Loucy (cell line): ENCODE measurements around the gene VMP1.

Experiments
- H2AFZ ChIP-seq: fragments of 200-600 bp; sonication (generic); 2 replicates; pipeline ENCODE4 v1.6.0; 2016; ENCODE audit warnings: antibody characterized with exemption, mild to moderate bottlenecking, low read length, moderate library complexity
- H3F3A ChIP-seq: fragments of 200-600 bp; 2 replicates; pipeline ENCODE4 v1.6.0; 2016; ENCODE audit warnings: antibody characterized with exemption, low read depth, mild to moderate bottlenecking
- H3K27me3 ChIP-seq: fragments of 200-600 bp; sonication (generic); 2 replicates; pipeline ENCODE4 v1.6.1; 2014; ENCODE audit warnings: low read length, mild to moderate bottlenecking; ENCODE audit not compliant: insufficient read depth, poor library complexity, severe bottlenecking
- H3K36me3 ChIP-seq: fragments of 200-600 bp; sonication (generic); 2 replicates; pipeline ENCODE4 v1.6.1; 2016; ENCODE audit warnings: low read length; ENCODE audit not compliant: insufficient read depth
- H3K4me1 ChIP-seq: fragments of 200-600 bp; sonication (generic); 2 replicates; pipeline ENCODE4 v1.5.1; 2014; ENCODE audit warnings: low read length, mild to moderate bottlenecking; ENCODE audit not compliant: insufficient read depth, poor library complexity, severe bottlenecking
- H3K4me2 ChIP-seq: fragments of 200-600 bp; sonication (generic); 2 replicates; pipeline ENCODE4 v1.6.0; 2014; ENCODE audit warnings: antibody characterized with exemption, low read length, low read depth, mild to moderate bottlenecking; ENCODE audit not compliant: poor library complexity, severe bottlenecking
- H3K4me3 ChIP-seq: fragments of 200-600 bp; sonication (generic); 2 replicates; pipeline ENCODE4 v1.5.1; 2014; ENCODE audit warnings: low read length, mild to moderate bottlenecking, mixed read lengths; ENCODE audit not compliant: poor library complexity, severe bottlenecking
- H3K79me2 ChIP-seq: fragments of 200-600 bp; sonication (generic); 2 replicates; pipeline ENCODE4 v1.6.1; 2014; ENCODE audit warnings: low read length; ENCODE audit not compliant: insufficient read depth
- H3K9ac ChIP-seq: fragments of 200-600 bp; sonication (generic); 2 replicates; pipeline ENCODE4 v1.6.0; 2014; ENCODE audit warnings: mild to moderate bottlenecking, low read depth, low read length, moderate library complexity; ENCODE audit not compliant: poor library complexity, severe bottlenecking
- H3K9me2 ChIP-seq: fragments of 200-600 bp; sonication (generic); replicated peaks from 2 replicates; pipeline ENCODE4 v1.6.1; 2016; ENCODE audit warnings: low read depth, low read length, mixed read lengths
- H3K9me3 ChIP-seq: fragments of 200-600 bp; sonication (generic); 2 replicates; pipeline ENCODE4 v1.6.1; 2014; ENCODE audit warnings: mild to moderate bottlenecking, antibody characterized with exemption, low read length, low read depth; ENCODE audit not compliant: insufficient read depth
- H4K20me1 ChIP-seq: fragments of 200-600 bp; sonication (generic); 2 replicates; pipeline ENCODE4 v1.6.0; 2014; ENCODE audit warnings: antibody characterized with exemption, low read length, mild to moderate bottlenecking; ENCODE audit not compliant: insufficient read depth, poor library complexity, severe bottlenecking
- CTCF ChIP-seq: fragments of 200-600 bp; sonication (generic); conservative IDR thresholded peaks from 2 replicates; pipeline ENCODE4 v1.5.1; 2014; ENCODE audit warnings: mild to moderate bottlenecking, antibody characterized with exemption, low read length
- EZH2phosphoT487 ChIP-seq: fragments of 200-600 bp; IDR thresholded peaks from 2 replicates; pipeline ENCODE4 v1.6.1; 2018; ENCODE audit warnings: antibody characterized with exemption, mild to moderate bottlenecking, moderate library complexity, borderline replicate concordance

The VMP1 gene

GRCh38 chr17:59771093-59771492, 63.6 kb downstream of the VMP1 start:
- Histone ChIP-seq H3K4me1 (no peaks in the 10 kb centered on the region), H3K9ac (no peak overlapping the region), H3K9me2 (no peaks in the 10 kb centered on the region), H2AFZ (no peak overlapping the region), H3K4me3 (no peak overlapping the region), H3K9me3 (no peaks in the 10 kb centered on the region), H3F3A (no peaks in the 10 kb centered on the region), H4K20me1 (no peaks in the 10 kb centered on the region), H3K36me3 (peaks cover 25% of the 10 kb centered on the region; the same call in 1 of the 2 replicates), H3K4me2 (no peak overlapping the region), H3K79me2 (no peaks in the 10 kb centered on the region), H3K27me3 (no peaks in the 10 kb centered on the region)
- TF ChIP-seq EZH2phosphoT487 (no peak), CTCF (no peak)

- H3K9ac ChIP-seq: no peak overlapping the region
- no peak overlapping the region for H3K4me3 ChIP-seq
- no peak for TF ChIP-seq CTCF
- no peak for TF ChIP-seq EZH2phosphoT487
- H3K79me2 ChIP-seq: no peaks in the 10 kb centered on the region
- H4K20me1 ChIP-seq: no peaks in the 10 kb centered on the region
- no peaks in the 10 kb centered on the region for H3K27me3 ChIP-seq
- H3K9me2 ChIP-seq: no peaks in the 10 kb centered on the region
- H2AFZ ChIP-seq: no peak overlapping the region
- no peaks in the 10 kb centered on the region for H3K4me1 ChIP-seq
- no peaks in the 10 kb centered on the region for H3F3A ChIP-seq
- peaks cover 40% of the 10 kb centered on the region for H3K36me3 ChIP-seq
- H3K9me3 ChIP-seq: peaks cover 4% of the 10 kb centered on the region; the same call in 1 of the 2 replicates
- no peak overlapping the region for H3K4me2 ChIP-seq
Observed at GRCh38 chr17:59775786-59776350, 68.4 kb downstream of the VMP1 start.

- Histone ChIP-seq H3K9me2 (no peaks in the 10 kb centered on the region), H2AFZ (no peak overlapping the region), H3K79me2 (no peaks in the 10 kb centered on the region), H3K36me3 (peaks cover 40% of the 10 kb centered on the region), H3K9me3 (peaks cover 4% of the 10 kb centered on the region; the same call in 1 of the 2 replicates), H3K9ac (no peak overlapping the region), H3K27me3 (no peaks in the 10 kb centered on the region), H4K20me1 (no peaks in the 10 kb centered on the region), H3F3A (no peaks in the 10 kb centered on the region), H3K4me2 (no peak overlapping the region), H3K4me1 (no peaks in the 10 kb centered on the region), H3K4me3 (no peak overlapping the region)
- TF ChIP-seq CTCF (no peak), EZH2phosphoT487 (no peak)
Observed at GRCh38 chr17:59776577-59776976, 69.1 kb downstream of the VMP1 start.
